Caco-2 (cell line): ENCODE measurements around the gene HBA1. TPM values are rescaled to one million over a fixed set of nuclear protein-coding genes. Genes with fewer than 3 reads are reported as not detected.

Source experiments
- BruUV-seq: library from RNA; stranded (reverse); fragments of 400-500 nt; replicated peaks from 2 replicates; lab custom pipeline; 2021; lab: Mats Ljungman, UMichigan
- CTCF ChIA-PET: fragments of 300-600 bp; sonication (Branson Sonifier 250); formaldehyde crosslinking; loops from one replicate; lab custom pipeline; 2022; ENCODE audit warnings: antibody characterized with exemption; lab: Charles Lee
- POLR2A ChIA-PET: fragments of 300-600 bp; sonication (Branson Sonifier 250); formaldehyde crosslinking; loops from one replicate; lab custom pipeline; 2022; ENCODE audit warnings: antibody characterized with exemption; lab: Charles Lee
- DNase-seq, 2 experiments: peaks; one replicate each; pipeline versions ENCODE4 v3.0.0 to v3.0.0-alpha.2; 2020 to 2022
- H3K27me3 ChIP-seq: replicated peaks from 2 replicates; pipeline ENCODE4 v1.6.0; 2011; ENCODE audit warnings: low read length; ENCODE audit not compliant: control insufficient read depth, insufficient read depth
- H3K36me3 ChIP-seq: 2 replicates; pipeline ENCODE4 v1.5.1; 2011; ENCODE audit warnings: low read length; ENCODE audit not compliant: control insufficient read depth, insufficient read depth
- H3K4me1 ChIP-seq: fragments of 250-450 bp; sonication (Bioruptor Pico); 2 replicates; pipeline ENCODE4 v1.5.1; 2020; ENCODE audit warnings: mild to moderate bottlenecking
- H3K4me3 ChIP-seq: 2 replicates; pipeline ENCODE4 v1.5.1; 2011; ENCODE audit warnings: low read depth, mild to moderate bottlenecking, control low read depth, low read length
- H3K9me3 ChIP-seq: fragments of 250-450 bp; sonication (Bioruptor Pico); 2 replicates; pipeline ENCODE4 v1.5.1; 2020; ENCODE audit warnings: mild to moderate bottlenecking, moderate library complexity
- H3K27ac Mint-ChIP-seq: one replicate; pipeline ENCODE4 v1.8.0; 2022; ENCODE audit warnings: mixed read lengths; ENCODE audit not compliant: unreplicated experiment
- H3K27me3 Mint-ChIP-seq: one replicate; pipeline ENCODE4 v1.8.0; 2022; ENCODE audit warnings: mixed read lengths; ENCODE audit not compliant: insufficient read depth, unreplicated experiment
- H3K36me3 Mint-ChIP-seq: one replicate; pipeline ENCODE4 v1.8.0; 2022; ENCODE audit warnings: mild to moderate bottlenecking, mixed read lengths; ENCODE audit not compliant: insufficient read depth, unreplicated experiment
- H3K4me1 Mint-ChIP-seq: one replicate; pipeline ENCODE4 v1.8.0; 2022; ENCODE audit warnings: low read depth, mixed read lengths; ENCODE audit not compliant: unreplicated experiment
- H3K4me3 Mint-ChIP-seq: one replicate; pipeline ENCODE4 v1.8.0; 2022; ENCODE audit warnings: mild to moderate bottlenecking, moderate library complexity, mixed read lengths; ENCODE audit not compliant: unreplicated experiment
- H3K9me3 Mint-ChIP-seq: one replicate; pipeline ENCODE4 v1.8.0; 2022; ENCODE audit warnings: mixed read lengths; ENCODE audit not compliant: unreplicated experiment
- CTCF ChIP-seq, 2 experiments: fragments of 200-600 bp in 1 of 2; IDR thresholded peaks; 1 replicate in 1 of 2; 2 replicates in 1 of 2; pipeline versions ENCODE4 v1.5.1 to v1.8.0; 2011 to 2022; ENCODE audit warnings: antibody characterized with exemption in 1 of 2, control low read depth in 1 of 2, inconsistent platforms in 1 of 2, low read depth in 1 of 2, low read length in 1 of 2, mild to moderate bottlenecking in 1 of 2, moderate library complexity in 1 of 2; ENCODE audit not compliant: insufficient read depth in 1 of 2, severe bottlenecking in 1 of 2, unreplicated experiment in 1 of 2
- intact Hi-C: fragments of 100-400 bp; cut with micrococcal nuclease; formaldehyde crosslinking; loops from one replicate; pipeline ENCODE4 v1.10.0; 2022; ENCODE audit not compliant: unreplicated experiment
- total RNA-seq: library from RNA; stranded (reverse); gene quantifications from 2 replicates; pipeline ENCODE4 v1.2.3, GENCODE V29; 2022

HBA1 gene
- total RNA-seq, 1 experiment from 2014 or later: 3.6 TPM

GRCh38 chr16:164827-165538, 11.5 kb upstream of the HBA1 start:
- Mint-ChIP-seq H3K36me3 (no peaks in the 10 kb centered on the region), H3K27me3 (peaks cover 5% of the 10 kb centered on the region), H3K4me1 (no peaks in the 10 kb centered on the region), H3K9me3 (no peaks in the 10 kb centered on the region), H3K27ac (no peak overlapping the region), H3K4me3 (no peak overlapping the region)
- DNase-seq: no peak
- no peaks in the 10 kb centered on the region for H3K9me3 ChIP-seq
- BruUV-seq: no TSS peak
- ChIA-PET CTCF (no interaction called here), POLR2A (no interaction called here)
- intact Hi-C loops: no loop called here
- H3K4me1 ChIP-seq: no peaks in the 10 kb centered on the region
- H3K36me3 ChIP-seq: no peaks in the 10 kb centered on the region
- H3K27me3 ChIP-seq: no peaks in the 10 kb centered on the region
- H3K4me3 ChIP-seq: no peak overlapping the region
- no peak for TF ChIP-seq CTCF (IDR thresholded peaks at IDR 0.05; ENCODE audit: insufficient read depth in 1 of 2, low read depth in 1 of 2, low read length in 1 of 2, severe bottlenecking in 1 of 2, unreplicated experiment in 1 of 2)

- Mint-ChIP-seq H3K9me3 (no peaks in the 10 kb centered on the region), H3K4me3 (no peak within 1 kb of the TSS), H3K4me1 (no peaks in the 10 kb centered on the region), H3K27ac (no peak within 1 kb of the TSS), H3K27me3 (peaks cover 6% of the 10 kb centered on the region), H3K36me3 (no peaks in the 10 kb centered on the region)
- Histone ChIP-seq H3K4me1 (no peaks in the 10 kb centered on the region), H3K36me3 (no peaks in the 10 kb centered on the region), H3K4me3 (no peak within 1 kb of the TSS), H3K9me3 (no peaks in the 10 kb centered on the region), H3K27me3 (no peaks in the 10 kb centered on the region)
- ChIA-PET POLR2A (no interaction called here), CTCF (no interaction called here)
- no peak for DNase-seq
- intact Hi-C loops: no loop called here
- BruUV-seq: no TSS peak
- TF ChIP-seq CTCF (IDR thresholded peaks at IDR 0.05; ENCODE audit: insufficient read depth in 1 of 2, low read depth in 1 of 2, low read length in 1 of 2, severe bottlenecking in 1 of 2, unreplicated experiment in 1 of 2): no peak
Observed at GRCh38 chr16:165539-166374, 10.7 kb upstream of the HBA1 start, which contains the start of gene HBM. Gene HBM (plus strand): TSS chr16:165978. CDS start chr16:165998, 20 bp downstream.

- no peak overlapping the region for H3K4me3 Mint-ChIP-seq
- no peaks in the 10 kb centered on the region for H3K36me3 Mint-ChIP-seq
- H3K4me3 ChIP-seq: no peak overlapping the region
- no TSS peak for BruUV-seq
- no peaks in the 10 kb centered on the region for H3K4me1 Mint-ChIP-seq
- H3K9me3 Mint-ChIP-seq: no peaks in the 10 kb centered on the region
- ChIA-PET CTCF (no interaction called here), POLR2A (no interaction called here)
- DNase-seq: no peak
- no peaks in the 10 kb centered on the region for H3K27me3 ChIP-seq
- H3K36me3 ChIP-seq: no peaks in the 10 kb centered on the region
- H3K4me1 ChIP-seq: no peaks in the 10 kb centered on the region
- H3K27ac Mint-ChIP-seq: no peak overlapping the region
- H3K27me3 Mint-ChIP-seq: peaks cover 9% of the 10 kb centered on the region
- intact Hi-C loops: no loop called here
- no peak for TF ChIP-seq CTCF (IDR thresholded peaks at IDR 0.05; ENCODE audit: insufficient read depth in 1 of 2, low read depth in 1 of 2, low read length in 1 of 2, severe bottlenecking in 1 of 2, unreplicated experiment in 1 of 2)
- no peaks in the 10 kb centered on the region for H3K9me3 ChIP-seq
Observed at GRCh38 chr16:166375-167121, 9.9 kb upstream of the HBA1 start.
